ENCODE data around the gene NREP. TPM values are rescaled to one million over a fixed set of nuclear protein-coding genes. Genes with fewer than 3 reads are reported as not detected.

The NREP gene
- total RNA-seq, 1 experiment from 2014 or later: 160 TPM

- ChIA-PET CTCF (no interaction called here), POLR2A (no interaction called here)
- ATAC-seq (no peak), DNase-seq (ENCODE audit: low spot score) (no peak)
- no peak overlapping the region for H3K27ac Mint-ChIP-seq
- H3K36me3 Mint-ChIP-seq: no peaks in the 10 kb centered on the region
- no peak overlapping the region for H3K4me3 Mint-ChIP-seq
- H3K4me1 Mint-ChIP-seq: peaks cover 26% of the 10 kb centered on the region
- TF ChIP-seq ZNF232 (CRISPR knock-in tag; IDR thresholded peaks at IDR 0.05) (no peak), CREM (CRISPR knock-in tag; IDR thresholded peaks at IDR 0.05) (no peak), NFATC4 (CRISPR knock-in tag; IDR thresholded peaks at IDR 0.05) (no peak), MYBL2 (CRISPR knock-in tag; IDR thresholded peaks at IDR 0.05) (no peak), MXD4 (CRISPR knock-in tag; IDR thresholded peaks at IDR 0.05; ENCODE audit: borderline replicate concordance) (no peak), SMAD3 (CRISPR knock-in tag; IDR thresholded peaks at IDR 0.05; ENCODE audit: borderline replicate concordance) (no peak), NFE2L1 (CRISPR knock-in tag; IDR thresholded peaks at IDR 0.05) (no peak), GABPB1 (CRISPR knock-in tag; IDR thresholded peaks at IDR 0.05) (no peak), ATF1 (CRISPR knock-in tag; IDR thresholded peaks at IDR 0.05) (no peak), NR1H2 (CRISPR knock-in tag; IDR thresholded peaks at IDR 0.05) (no peak), USF1 (CRISPR knock-in tag; IDR thresholded peaks at IDR 0.05) (no peak), NR3C1 (CRISPR knock-in tag; conservative IDR thresholded peaks at IDR 0.05; ENCODE audit: low read depth) (no peak), ZMAT4 (CRISPR knock-in tag; IDR thresholded peaks at IDR 0.05) (no peak)
- TF ChIP-seq, protein P1, sequence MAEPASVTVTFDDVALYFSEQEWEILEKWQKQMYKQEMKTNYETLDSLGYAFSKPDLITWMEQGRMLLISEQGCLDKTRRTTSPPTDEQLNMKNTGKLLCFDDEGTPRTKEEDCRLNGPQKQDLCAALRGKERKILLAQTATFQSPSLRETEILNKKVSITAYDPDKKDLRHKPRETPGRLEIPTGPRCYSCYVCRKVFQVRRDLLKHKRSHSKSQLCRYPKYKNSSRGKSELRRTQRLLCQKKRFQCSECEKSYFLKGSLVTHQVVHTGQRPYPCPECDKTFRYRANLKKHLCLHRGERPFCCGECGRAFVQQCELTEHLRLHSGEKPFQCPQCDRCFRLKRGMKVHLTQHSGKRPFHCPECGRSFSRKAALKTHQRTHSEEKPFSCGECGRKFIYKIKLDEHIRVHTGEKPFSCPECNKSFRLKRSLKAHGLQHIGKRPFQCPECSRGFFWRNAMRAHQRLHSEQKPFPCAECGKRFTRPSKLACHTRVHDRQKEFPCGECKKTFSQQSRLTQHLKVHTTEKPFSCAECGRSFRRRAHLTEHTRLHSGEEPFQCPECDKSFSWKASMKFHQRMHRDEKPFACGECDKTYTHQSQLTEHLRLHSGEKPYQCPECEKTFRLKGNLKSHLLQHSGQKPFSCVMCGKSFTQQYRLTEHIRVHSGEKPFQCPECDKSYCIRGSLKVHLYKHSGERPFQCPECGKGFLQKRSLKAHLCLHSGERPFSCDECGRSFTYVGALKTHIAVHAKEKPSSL (CRISPR knock-in tag; conservative IDR thresholded peaks at IDR 0.05): no peak
- TF ChIP-seq, protein P2, sequence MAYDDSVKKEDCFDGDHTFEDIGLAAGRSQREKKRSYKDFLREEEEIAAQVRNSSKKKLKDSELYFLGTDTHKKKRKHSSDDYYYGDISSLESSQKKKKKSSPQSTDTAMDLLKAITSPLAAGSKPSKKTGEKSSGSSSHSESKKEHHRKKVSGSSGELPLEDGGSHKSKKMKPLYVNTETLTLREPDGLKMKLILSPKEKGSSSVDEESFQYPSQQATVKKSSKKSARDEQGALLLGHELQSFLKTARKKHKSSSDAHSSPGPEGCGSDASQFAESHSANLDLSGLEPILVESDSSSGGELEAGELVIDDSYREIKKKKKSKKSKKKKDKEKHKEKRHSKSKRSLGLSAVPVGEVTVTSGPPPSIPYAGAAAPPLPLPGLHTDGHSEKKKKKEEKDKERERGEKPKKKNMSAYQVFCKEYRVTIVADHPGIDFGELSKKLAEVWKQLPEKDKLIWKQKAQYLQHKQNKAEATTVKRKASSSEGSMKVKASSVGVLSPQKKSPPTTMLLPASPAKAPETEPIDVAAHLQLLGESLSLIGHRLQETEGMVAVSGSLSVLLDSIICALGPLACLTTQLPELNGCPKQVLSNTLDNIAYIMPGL (CRISPR knock-in tag; IDR thresholded peaks at IDR 0.05): no peak
- no peaks in the 10 kb centered on the region for H3K27me3 Mint-ChIP-seq (ENCODE audit: low read depth)
- no peaks in the 10 kb centered on the region for H3K9me3 Mint-ChIP-seq
Measured at GRCh38 chr5:111781200-111781599, 24.2 kb upstream of the NREP start.

DNA sequence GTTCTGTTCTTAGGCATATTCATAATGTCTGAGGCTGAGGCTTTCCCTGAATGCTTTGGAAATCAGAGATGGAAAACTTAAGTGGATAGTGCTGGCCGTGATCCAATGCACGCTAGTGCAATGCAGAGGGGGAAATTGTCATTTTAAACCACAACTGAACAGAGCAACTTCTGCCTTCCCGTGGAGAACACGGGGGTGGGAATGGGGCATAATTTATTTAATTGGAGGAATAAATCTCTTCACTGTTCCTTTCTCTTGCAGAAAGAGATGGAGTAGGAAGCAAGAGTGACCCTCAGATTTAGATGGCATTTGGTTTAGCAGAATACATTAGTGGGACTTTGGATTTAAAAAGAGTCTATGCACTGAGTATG is 22.9 kb upstream of the NREP start:
- Mint-ChIP-seq H3K27me3 (ENCODE audit: low read depth) (no peaks in the 10 kb centered on the region), H3K4me3 (no peak overlapping the region), H3K36me3 (no peaks in the 10 kb centered on the region), H3K9me3 (no peaks in the 10 kb centered on the region), H3K4me1 (peaks cover 23% of the 10 kb centered on the region), H3K27ac (no peak overlapping the region)
- no peak for TF ChIP-seq OVOL2 (CRISPR knock-in tag; IDR thresholded peaks at IDR 0.05; ENCODE audit: borderline replicate concordance)
- TF ChIP-seq, protein P3, sequence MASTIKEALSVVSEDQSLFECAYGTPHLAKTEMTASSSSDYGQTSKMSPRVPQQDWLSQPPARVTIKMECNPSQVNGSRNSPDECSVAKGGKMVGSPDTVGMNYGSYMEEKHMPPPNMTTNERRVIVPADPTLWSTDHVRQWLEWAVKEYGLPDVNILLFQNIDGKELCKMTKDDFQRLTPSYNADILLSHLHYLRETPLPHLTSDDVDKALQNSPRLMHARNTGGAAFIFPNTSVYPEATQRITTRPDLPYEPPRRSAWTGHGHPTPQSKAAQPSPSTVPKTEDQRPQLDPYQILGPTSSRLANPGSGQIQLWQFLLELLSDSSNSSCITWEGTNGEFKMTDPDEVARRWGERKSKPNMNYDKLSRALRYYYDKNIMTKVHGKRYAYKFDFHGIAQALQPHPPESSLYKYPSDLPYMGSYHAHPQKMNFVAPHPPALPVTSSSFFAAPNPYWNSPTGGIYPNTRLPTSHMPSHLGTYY (CRISPR knock-in tag; IDR thresholded peaks at IDR 0.05): no peak
- no peak for TF ChIP-seq ZNF232 (CRISPR knock-in tag; IDR thresholded peaks at IDR 0.05)
- no peak for TF ChIP-seq ZNF263 (CRISPR knock-in tag; IDR thresholded peaks at IDR 0.05; ENCODE audit: low read depth)
- TF ChIP-seq ZNF121 (CRISPR knock-in tag; IDR thresholded peaks at IDR 0.05): no peak
- no peak for TF ChIP-seq ARID4B (CRISPR knock-in tag; IDR thresholded peaks at IDR 0.05; ENCODE audit: borderline replicate concordance)
- no peak for TF ChIP-seq FOXP1 (CRISPR knock-in tag; IDR thresholded peaks at IDR 0.05; ENCODE audit: borderline replicate concordance)
- no peak for TF ChIP-seq ZMAT4 (CRISPR knock-in tag; IDR thresholded peaks at IDR 0.05)
- TF ChIP-seq E2F5 (CRISPR knock-in tag; IDR thresholded peaks at IDR 0.05): no peak
- ChIA-PET CTCF (no interaction called here), POLR2A (no interaction called here)
- DNase-seq (ENCODE audit: low spot score) (no peak), ATAC-seq (no peak)

Data from WTC11 (cell line).